Omental fat pad (tissue), 4 donors: Measurements from ENCODE around the gene CLEC16A. TPM values are rescaled to one million over a fixed set of nuclear protein-coding genes. Genes with fewer than 3 reads are reported as not detected.

Experiments
- ATAC-seq: fragments of 150-250 bp; one replicate; pipeline ENCODE4 v1.9.1; 2016; ENCODE audit warnings: mild to moderate bottlenecking, moderate library complexity; ENCODE audit not compliant: low FRiP score
- DNase-seq: peaks from one replicate; pipeline ENCODE4 v3.0.0-alpha.2; 2019; ENCODE audit warnings: low spot score
- total RNA-seq, 4 donors: library from RNA; depleted of rRNA; stranded (reverse); fragments of >200 nt; gene quantifications; one replicate each; pipeline ENCODE4 v1.1.0, GENCODE V29; 2016
- TF ChIP-seq, protein P1 (sequence below), 3 donors: fragments of 450-650 bp; IDR thresholded peaks; one replicate each; pipeline ENCODE4 v1.5.1; 2016 to 2017; ENCODE audit warnings: antibody characterized with exemption in 3 of 3, mild to moderate bottlenecking in 3 of 3, moderate library complexity in 2 of 3

The CLEC16A gene
- total RNA-seq, 4 donors from 2014 or later = 24.0 to 36.9 (median 29.5) TPM

DNA sequence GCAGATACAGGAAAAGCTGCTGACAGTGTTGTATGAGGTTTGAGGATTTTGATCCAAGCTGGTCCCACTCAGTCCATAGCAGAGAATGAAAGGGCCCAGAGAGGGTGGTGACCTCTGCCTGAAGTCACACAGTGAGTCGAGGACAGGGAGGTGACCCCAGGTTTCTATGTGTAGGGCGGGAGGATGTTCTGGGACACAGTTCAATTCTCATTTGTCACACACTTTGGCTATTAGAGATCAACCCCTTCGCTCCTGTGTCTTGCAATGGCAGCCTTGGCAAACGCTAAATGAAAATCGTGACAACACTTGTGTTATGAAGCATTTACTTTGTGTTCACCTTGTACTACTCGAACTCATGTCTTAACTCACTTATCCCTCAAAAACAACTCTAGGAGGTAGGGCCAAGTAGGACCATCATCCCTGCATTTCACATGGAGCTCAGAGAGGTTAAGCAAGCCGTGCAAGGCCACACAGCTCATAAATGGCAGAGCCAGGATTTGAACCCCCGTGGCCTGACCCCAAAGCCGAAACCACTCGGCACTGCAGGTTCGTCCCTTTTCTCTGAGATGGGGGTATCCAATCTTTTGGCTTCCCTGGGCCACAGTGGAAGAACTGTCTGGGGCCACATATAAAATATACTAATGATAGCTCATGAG lies 12.3 kb upstream of the CLEC16A start:
- DNase-seq = no peak
- no peak for ATAC-seq
- TF ChIP-seq, protein P1, sequence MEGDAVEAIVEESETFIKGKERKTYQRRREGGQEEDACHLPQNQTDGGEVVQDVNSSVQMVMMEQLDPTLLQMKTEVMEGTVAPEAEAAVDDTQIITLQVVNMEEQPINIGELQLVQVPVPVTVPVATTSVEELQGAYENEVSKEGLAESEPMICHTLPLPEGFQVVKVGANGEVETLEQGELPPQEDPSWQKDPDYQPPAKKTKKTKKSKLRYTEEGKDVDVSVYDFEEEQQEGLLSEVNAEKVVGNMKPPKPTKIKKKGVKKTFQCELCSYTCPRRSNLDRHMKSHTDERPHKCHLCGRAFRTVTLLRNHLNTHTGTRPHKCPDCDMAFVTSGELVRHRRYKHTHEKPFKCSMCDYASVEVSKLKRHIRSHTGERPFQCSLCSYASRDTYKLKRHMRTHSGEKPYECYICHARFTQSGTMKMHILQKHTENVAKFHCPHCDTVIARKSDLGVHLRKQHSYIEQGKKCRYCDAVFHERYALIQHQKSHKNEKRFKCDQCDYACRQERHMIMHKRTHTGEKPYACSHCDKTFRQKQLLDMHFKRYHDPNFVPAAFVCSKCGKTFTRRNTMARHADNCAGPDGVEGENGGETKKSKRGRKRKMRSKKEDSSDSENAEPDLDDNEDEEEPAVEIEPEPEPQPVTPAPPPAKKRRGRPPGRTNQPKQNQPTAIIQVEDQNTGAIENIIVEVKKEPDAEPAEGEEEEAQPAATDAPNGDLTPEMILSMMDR (IDR thresholded peaks at IDR 0.05) = no peak

DNA sequence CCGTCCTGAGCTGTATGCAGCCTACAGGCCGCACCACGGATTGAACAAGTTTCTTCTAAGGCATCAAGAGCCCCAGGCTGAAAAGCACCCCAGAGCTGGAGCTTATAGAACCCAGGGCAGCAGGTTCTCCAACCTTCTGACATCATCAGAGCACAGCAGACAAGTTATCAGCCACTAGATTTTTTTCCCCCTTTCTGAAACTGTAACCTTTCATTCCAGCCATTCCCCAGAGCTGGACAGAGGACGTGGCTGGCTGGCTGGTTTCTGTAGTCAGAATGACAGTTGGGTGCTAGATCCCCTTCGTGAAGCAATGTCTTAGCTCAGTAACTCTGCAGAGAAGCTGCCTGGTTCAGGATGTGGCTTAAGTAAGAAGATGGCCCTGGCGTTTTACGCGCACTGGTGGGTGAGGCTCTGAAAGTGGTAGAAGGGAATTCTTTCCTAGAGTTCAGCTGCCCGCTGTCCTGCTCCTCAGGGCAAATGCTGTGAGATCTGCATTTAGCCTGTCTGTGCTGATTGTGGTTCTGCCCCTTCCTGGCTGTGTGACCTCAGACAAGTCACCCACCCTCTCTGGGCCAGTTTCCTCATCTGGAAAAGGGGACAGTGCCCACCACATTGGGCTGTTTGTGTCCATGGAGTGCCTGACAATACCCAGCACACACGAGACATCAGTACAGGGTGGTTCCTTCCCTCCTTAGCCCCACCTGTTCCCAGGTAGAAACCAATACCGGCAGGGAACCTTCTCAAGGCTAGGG lies 11.2 kb upstream of the CLEC16A start:
- TF ChIP-seq, protein P1 (IDR thresholded peaks at IDR 0.05) = no peak
- ATAC-seq (no peak), DNase-seq (no peak)

DNA sequence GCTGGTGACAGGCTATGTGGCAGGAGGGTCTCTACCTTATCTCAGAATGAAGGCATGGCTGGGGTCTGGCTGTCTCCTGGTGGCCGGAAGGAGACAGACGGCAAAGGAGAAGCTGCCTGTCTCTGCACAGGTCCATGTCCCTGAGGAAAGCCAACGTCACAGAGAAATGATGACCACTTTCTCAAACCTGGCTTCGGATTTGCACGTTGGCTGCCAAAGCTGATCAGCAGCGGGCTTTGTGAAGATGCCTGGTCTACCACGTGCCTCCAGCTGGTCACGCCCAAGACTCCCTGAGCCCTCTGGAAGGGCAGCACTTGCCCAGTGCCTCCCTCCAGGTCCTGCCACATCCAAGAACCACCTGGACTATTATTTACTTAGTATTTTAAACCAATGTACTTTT lies 10.5 kb upstream of the CLEC16A start:
- ATAC-seq (no peak), DNase-seq (no peak)
- TF ChIP-seq, protein P1 (IDR thresholded peaks at IDR 0.05) = no peak

DNA sequence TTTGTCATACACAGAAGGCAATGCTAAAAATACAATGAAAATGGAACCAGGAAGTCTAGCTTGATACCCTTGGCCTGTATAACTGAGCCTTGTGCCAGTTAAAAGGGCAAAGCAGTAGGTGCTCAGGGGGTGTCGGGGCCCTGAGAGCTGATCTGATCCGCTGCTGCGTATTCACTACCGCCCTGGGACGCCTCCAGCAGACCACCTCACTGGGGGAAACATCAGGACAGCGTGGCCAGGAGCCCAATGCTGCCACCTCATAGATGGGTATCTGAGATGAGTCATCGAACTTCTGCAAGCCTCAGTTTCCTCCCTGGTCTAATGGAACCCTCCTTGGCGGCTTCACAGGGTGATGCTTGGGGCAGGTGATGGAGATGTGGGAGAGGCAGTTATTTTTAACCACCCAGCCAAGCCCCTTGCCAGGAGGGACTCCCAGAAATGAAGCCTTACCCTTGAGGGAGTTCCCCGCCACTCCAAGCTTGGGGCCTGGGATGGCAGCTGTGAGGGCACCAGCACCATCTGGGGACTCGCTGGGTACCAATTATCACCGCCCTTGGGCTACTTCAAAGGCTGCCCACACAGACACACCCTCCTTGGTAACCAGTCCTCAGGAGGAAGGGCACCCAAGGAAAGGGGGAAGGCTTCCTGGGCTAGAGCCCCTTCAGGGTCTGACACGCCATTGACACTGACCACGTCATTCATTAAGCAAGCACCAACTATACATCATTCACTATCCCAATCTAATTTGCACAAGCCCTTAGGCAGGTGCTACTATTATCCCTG lies 9.8 kb upstream of the CLEC16A start:
- ATAC-seq (no peak), DNase-seq (no peak)
- TF ChIP-seq, protein P1 (IDR thresholded peaks at IDR 0.05) = no peak

DNA sequence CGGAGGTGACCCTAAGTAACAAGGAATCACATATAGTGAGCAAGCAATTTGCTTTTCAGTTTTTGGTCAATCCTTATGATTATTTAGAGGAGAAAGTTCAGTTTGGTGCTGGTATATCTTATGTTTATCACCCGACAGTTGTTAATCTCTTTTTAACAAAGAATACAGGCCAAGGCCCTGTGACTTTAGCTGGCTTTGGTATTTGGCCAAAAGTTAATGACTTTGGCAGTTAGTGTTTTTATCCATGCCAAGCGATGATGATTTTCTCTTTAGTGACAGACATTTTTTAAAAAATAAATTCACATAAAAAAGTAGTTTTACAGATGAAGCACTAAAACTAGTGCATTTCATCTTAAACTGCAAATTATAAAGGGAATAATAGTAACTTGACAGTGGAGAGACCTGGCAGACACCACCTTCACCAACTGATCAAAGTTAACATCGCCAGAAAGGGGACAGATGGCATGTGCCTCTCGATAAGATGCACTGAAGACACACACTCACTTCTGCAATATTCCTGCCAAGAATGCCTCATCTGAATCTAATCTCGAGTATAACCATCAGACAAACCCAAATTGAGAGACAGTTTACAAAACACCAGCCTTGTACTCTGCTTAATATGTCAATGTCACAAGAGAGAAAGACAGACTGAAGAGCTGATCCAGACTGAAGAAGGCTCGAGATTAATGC lies 9.0 kb upstream of the CLEC16A start:
- ATAC-seq = no peak
- DNase-seq = no peak

More for the DNA sequence above, 9.0 kb upstream of the CLEC16A start:
- TF ChIP-seq, protein P1 (IDR thresholded peaks at IDR 0.05) = no peak
